Uterus (tissue), 2 donors: ENCODE data around the gene PRKG1.

ENCODE experiments used
- CTCF ChIP-seq, 4 experiments: fragments of 200-600 bp in 2 of 4; fragments of 450-650 bp in 2 of 4; sonication (generic) in 2 of 4; IDR thresholded peaks; one replicate each; pipeline ENCODE4 v1.5.1; 2016 to 2019; ENCODE audit warnings: antibody characterized with exemption in 4 of 4, mild to moderate bottlenecking in 2 of 4, moderate library complexity in 1 of 4
- POLR2A ChIP-seq, 2 donors: fragments of 450-650 bp; IDR thresholded peaks; one replicate each; pipeline ENCODE4 v1.6.1; 2016; ENCODE audit warnings: antibody characterized with exemption in 2 of 2, mild to moderate bottlenecking in 1 of 2, moderate library complexity in 1 of 2

DNA sequence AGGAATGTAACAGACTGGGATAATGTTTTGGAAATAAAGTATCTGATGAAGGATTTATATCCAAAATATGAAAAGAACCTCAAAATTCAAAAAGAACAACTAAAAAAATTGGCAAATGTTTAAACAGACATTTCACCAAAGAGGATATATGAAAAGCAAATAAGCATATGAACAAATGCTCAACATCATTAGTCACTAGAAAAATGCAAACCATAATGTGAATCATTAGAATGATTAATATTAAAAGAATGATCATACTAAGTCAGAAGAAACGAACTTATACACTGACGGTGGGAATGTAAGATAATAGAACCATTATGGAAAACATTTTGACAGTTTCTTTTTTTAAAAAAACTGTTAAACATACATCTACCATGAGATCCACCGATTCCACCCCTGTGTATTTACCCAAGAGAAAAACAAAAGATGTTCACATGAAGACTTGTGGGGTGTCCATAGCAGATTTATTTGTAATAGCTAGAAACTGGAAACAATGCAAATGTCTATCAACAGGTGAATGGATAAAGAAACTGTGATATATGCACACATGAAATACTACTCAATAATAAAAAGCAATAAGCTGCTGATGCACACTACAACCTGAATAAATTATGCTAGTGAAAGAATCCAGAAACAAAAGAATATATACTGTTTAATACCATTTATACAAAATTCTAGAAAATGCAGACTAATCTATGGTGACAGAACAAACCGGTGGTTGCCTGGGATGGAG lies 35.7 kb downstream of the PRKG1 start:
- TF ChIP-seq CTCF (IDR thresholded peaks at IDR 0.05) (no peak), POLR2A (IDR thresholded peaks at IDR 0.05) (no peak)
